Glutamatergic neuron (in vitro differentiated cells): ENCODE data around the gene NRCAM. TPM values are rescaled to one million over a fixed set of nuclear protein-coding genes. Genes with fewer than 3 reads are reported as not detected.

ENCODE experiments used
- DNase-seq: peaks from one replicate; pipeline ENCODE4 v3.0.0; 2022
- H3K27ac Mint-ChIP-seq: one replicate; pipeline ENCODE4 v1.8.0; 2020; ENCODE audit warnings: mild to moderate bottlenecking, mixed read lengths, inconsistent platforms; ENCODE audit not compliant: unreplicated experiment
- H3K27me3 Mint-ChIP-seq: one replicate; pipeline ENCODE4 v1.8.0; 2020; ENCODE audit warnings: mild to moderate bottlenecking, moderate library complexity, mixed read lengths, inconsistent platforms; ENCODE audit not compliant: unreplicated experiment
- H3K36me3 Mint-ChIP-seq: one replicate; pipeline ENCODE4 v1.8.0; 2020; ENCODE audit warnings: mild to moderate bottlenecking, mixed read lengths, inconsistent platforms; ENCODE audit not compliant: unreplicated experiment
- H3K4me1 Mint-ChIP-seq: one replicate; pipeline ENCODE4 v1.8.0; 2020; ENCODE audit warnings: mild to moderate bottlenecking, low read depth, mixed read lengths, inconsistent platforms; ENCODE audit not compliant: unreplicated experiment
- H3K4me3 Mint-ChIP-seq: one replicate; pipeline ENCODE4 v1.8.0; 2020; ENCODE audit warnings: mild to moderate bottlenecking, mixed read lengths, inconsistent platforms; ENCODE audit not compliant: unreplicated experiment
- H3K9me3 Mint-ChIP-seq: one replicate; pipeline ENCODE4 v1.8.0; 2020; ENCODE audit warnings: mild to moderate bottlenecking, moderate library complexity, mixed read lengths, inconsistent platforms; ENCODE audit not compliant: unreplicated experiment
- CTCF ChIP-seq: fragments of 200-600 bp; sonication (generic); IDR thresholded peaks from one replicate; pipeline ENCODE4 v1.5.0; 2021; ENCODE audit not compliant: partially characterized antibody, unreplicated experiment
- total RNA-seq: library from RNA; stranded (reverse); fragmentation: NEBNext Ultra II Directional; extraction: Animal tissue kit (Norgen Biotek cat#: 25700); gene quantifications from one replicate; pipeline ENCODE4 v1.2.1, GENCODE V29; 2021; ENCODE audit not compliant: unreplicated experiment

NRCAM gene
- total RNA-seq, 1 donor from 2014 or later: 120 TPM

- H3K36me3 Mint-ChIP-seq: peaks cover 7% of the 10 kb centered on the region
- H3K4me1 Mint-ChIP-seq: peaks cover 3% of the 10 kb centered on the region
- H3K9me3 Mint-ChIP-seq: peaks cover 2% of the 10 kb centered on the region
- no peak overlapping the region for H3K4me3 Mint-ChIP-seq
- no peak for TF ChIP-seq CTCF
- H3K27ac Mint-ChIP-seq: no peak overlapping the region
- no peaks in the 10 kb centered on the region for H3K27me3 Mint-ChIP-seq
- DNase-seq: no peak
These were observed 328.8 kb downstream of the NRCAM start for GRCh38 chr7:108127461-108127860.

- Mint-ChIP-seq H3K4me3 (no peak overlapping the region), H3K36me3 (peaks cover 7% of the 10 kb centered on the region), H3K9me3 (peaks cover 2% of the 10 kb centered on the region), H3K27ac (no peak overlapping the region), H3K27me3 (no peaks in the 10 kb centered on the region), H3K4me1 (peaks cover 8% of the 10 kb centered on the region)
- TF ChIP-seq CTCF: no peak
- no peak for DNase-seq
These were observed 331.4 kb downstream of the NRCAM start for GRCh38 chr7:108124820-108125219.

- Mint-ChIP-seq H3K27ac (no peak overlapping the region), H3K4me1 (peaks cover 13% of the 10 kb centered on the region)
- DNase-seq: no peak
These were observed 334.1 kb downstream of the NRCAM start for GRCh38 chr7:108122181-108122580.

GRCh38 chr7:108120933-108121332 lies 335.3 kb downstream of the NRCAM start:
- TF ChIP-seq CTCF: no peak
- no peak for DNase-seq
- H3K4me3 Mint-ChIP-seq: no peak overlapping the region
- no peaks in the 10 kb centered on the region for H3K9me3 Mint-ChIP-seq
- no peaks in the 10 kb centered on the region for H3K27me3 Mint-ChIP-seq
- H3K4me1 Mint-ChIP-seq: peaks cover 11% of the 10 kb centered on the region
- H3K27ac Mint-ChIP-seq: no peak overlapping the region
- no peaks in the 10 kb centered on the region for H3K36me3 Mint-ChIP-seq

More at GRCh38 chr7:108122181-108122580, 334.1 kb downstream of the NRCAM start:
- peaks cover 4% of the 10 kb centered on the region for H3K36me3 Mint-ChIP-seq
- no peak overlapping the region for H3K4me3 Mint-ChIP-seq
- H3K27me3 Mint-ChIP-seq: no peaks in the 10 kb centered on the region
- peaks cover 2% of the 10 kb centered on the region for H3K9me3 Mint-ChIP-seq
- no peak for TF ChIP-seq CTCF

- Mint-ChIP-seq H3K27ac (no peak overlapping the region), H3K4me1 (peaks cover 11% of the 10 kb centered on the region), H3K9me3 (no peaks in the 10 kb centered on the region), H3K27me3 (no peaks in the 10 kb centered on the region), H3K36me3 (no peaks in the 10 kb centered on the region), H3K4me3 (no peak overlapping the region)
- DNase-seq: no peak
- TF ChIP-seq CTCF: no peak
These were observed 336.0 kb downstream of the NRCAM start for GRCh38 chr7:108120196-108120595.
